DND-41 (cell line): Measurements from ENCODE around the gene EHBP1.

Source experiments
- EZH2 ChIP-seq: IDR thresholded peaks from 3 replicates; pipeline ENCODE4 v1.6.1; 2012; ENCODE audit warnings: borderline replicate concordance, low read depth, mild to moderate bottlenecking, moderate library complexity, low read length, inconsistent platforms; ENCODE audit not compliant: severe bottlenecking
- TF ChIP-seq, protein P1 (sequence below): IDR thresholded peaks from 2 replicates; pipeline ENCODE4 v1.5.1; 2012; ENCODE audit warnings: borderline replicate concordance, low read length, moderate library complexity, mild to moderate bottlenecking; ENCODE audit not compliant: poor library complexity, severe bottlenecking; ENCODE audit errors: extremely low read depth

DNA sequence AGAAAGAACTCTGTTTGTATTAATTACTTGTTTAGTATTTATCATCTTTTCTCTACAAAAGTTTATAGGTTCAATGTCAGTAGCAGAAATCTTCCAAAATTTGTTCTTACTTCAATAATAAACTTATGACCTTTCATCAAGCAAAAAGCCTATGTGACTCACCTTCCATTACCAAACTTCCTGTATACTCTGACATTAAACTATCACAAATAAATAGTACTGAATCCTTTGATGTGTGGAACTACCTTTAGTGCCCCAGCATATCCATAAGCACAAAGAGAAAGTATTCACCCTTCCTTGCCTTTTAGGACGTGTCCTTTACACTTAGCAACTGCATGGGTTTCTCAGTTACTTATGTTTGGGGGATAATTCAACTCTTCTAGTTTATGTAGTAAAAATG, 166.0 kb downstream of the EHBP1 start:
- TF ChIP-seq, protein P1, sequence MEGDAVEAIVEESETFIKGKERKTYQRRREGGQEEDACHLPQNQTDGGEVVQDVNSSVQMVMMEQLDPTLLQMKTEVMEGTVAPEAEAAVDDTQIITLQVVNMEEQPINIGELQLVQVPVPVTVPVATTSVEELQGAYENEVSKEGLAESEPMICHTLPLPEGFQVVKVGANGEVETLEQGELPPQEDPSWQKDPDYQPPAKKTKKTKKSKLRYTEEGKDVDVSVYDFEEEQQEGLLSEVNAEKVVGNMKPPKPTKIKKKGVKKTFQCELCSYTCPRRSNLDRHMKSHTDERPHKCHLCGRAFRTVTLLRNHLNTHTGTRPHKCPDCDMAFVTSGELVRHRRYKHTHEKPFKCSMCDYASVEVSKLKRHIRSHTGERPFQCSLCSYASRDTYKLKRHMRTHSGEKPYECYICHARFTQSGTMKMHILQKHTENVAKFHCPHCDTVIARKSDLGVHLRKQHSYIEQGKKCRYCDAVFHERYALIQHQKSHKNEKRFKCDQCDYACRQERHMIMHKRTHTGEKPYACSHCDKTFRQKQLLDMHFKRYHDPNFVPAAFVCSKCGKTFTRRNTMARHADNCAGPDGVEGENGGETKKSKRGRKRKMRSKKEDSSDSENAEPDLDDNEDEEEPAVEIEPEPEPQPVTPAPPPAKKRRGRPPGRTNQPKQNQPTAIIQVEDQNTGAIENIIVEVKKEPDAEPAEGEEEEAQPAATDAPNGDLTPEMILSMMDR, result no peak
- no peak for TF ChIP-seq EZH2
